Measurements from ENCODE around the gene PAX2. TPM values are rescaled to one million over a fixed set of nuclear protein-coding genes. Genes with fewer than 3 reads are reported as not detected.

Gene PAX2
- polyA plus RNA-seq, 3 donors: not detected

DNA sequence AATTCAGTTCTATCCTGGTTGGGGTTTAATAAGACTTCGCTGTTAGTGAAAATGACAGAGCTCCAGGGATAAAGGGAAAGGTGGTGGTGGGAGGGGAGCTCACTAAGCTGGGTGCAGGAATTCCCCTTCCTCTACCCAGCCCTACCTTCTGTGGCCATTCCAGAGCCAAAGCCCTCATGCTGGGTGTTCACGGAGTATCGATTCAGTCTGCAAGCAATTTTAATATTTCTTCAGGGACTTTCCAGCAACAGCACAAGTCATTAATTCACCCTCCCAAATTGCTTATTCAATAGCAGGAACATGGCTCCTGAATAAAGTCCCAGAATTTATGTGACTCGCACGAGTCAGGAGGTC, 22.0 kb downstream of the PAX2 start:
- 72% methylated on average over 2 of the region's 5 CpGs for WGBS (ENCODE audit: insufficient coverage)
- DNase-seq: no peak
- Mint-ChIP-seq H3K9me3 (peaks cover 0 to 2% (median 0%) of the 10 kb centered on the region in 7 donors), H3K4me1 (no peaks in the 10 kb centered on the region), H3K27me3 (ENCODE audit: low read depth in 3 of 3) (peaks cover 20 to 54% (median 30%) of the 10 kb centered on the region in 3 donors), H3K36me3 (no peaks in the 10 kb centered on the region), H3K27ac (no peak overlapping the region), H3K4me3 (no peak overlapping the region)
- H3K79me2 ChIP-seq (ENCODE audit: insufficient read depth, low read length): no peaks in the 10 kb centered on the region
- no peaks in the 10 kb centered on the region for H3K36me3 ChIP-seq (replicated peaks in 1 of 2; ENCODE audit: control insufficient read depth in 1 of 2, insufficient read depth in 2 of 2, low read length in 2 of 2)
- no peak overlapping the region for H3K4me2 ChIP-seq (replicated peaks; ENCODE audit: extremely low read depth, low read length, poor library complexity, severe bottlenecking)
- intact Hi-C loops (cut with micrococcal nuclease): no loop called here
- TF ChIP-seq, protein P1, sequence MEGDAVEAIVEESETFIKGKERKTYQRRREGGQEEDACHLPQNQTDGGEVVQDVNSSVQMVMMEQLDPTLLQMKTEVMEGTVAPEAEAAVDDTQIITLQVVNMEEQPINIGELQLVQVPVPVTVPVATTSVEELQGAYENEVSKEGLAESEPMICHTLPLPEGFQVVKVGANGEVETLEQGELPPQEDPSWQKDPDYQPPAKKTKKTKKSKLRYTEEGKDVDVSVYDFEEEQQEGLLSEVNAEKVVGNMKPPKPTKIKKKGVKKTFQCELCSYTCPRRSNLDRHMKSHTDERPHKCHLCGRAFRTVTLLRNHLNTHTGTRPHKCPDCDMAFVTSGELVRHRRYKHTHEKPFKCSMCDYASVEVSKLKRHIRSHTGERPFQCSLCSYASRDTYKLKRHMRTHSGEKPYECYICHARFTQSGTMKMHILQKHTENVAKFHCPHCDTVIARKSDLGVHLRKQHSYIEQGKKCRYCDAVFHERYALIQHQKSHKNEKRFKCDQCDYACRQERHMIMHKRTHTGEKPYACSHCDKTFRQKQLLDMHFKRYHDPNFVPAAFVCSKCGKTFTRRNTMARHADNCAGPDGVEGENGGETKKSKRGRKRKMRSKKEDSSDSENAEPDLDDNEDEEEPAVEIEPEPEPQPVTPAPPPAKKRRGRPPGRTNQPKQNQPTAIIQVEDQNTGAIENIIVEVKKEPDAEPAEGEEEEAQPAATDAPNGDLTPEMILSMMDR (IDR thresholded peaks at IDR 0.05): no peak
- H3K4me3 ChIP-seq (replicated peaks in 1 of 3; ENCODE audit: low read depth in 2 of 3, low read length in 3 of 3): no peak overlapping the region
- H3K4me1 ChIP-seq (ENCODE audit: control insufficient read depth in 1 of 2, insufficient read depth in 2 of 2, low read length in 2 of 2): no peaks in the 10 kb centered on the region
- no peak overlapping the region for H3K27ac ChIP-seq (ENCODE audit: low read depth in 1 of 2, low read length in 2 of 2)
- H4K20me1 ChIP-seq (ENCODE audit: insufficient read depth, low read length): no peaks in the 10 kb centered on the region
- no peak overlapping the region for H2AFZ ChIP-seq (ENCODE audit: insufficient read depth, low read depth, low read length, poor library complexity, severe bottlenecking)
- H3K27me3 ChIP-seq (ENCODE audit: control insufficient read depth in 2 of 2, insufficient read depth in 2 of 2, low read length in 2 of 2): peaks cover 20 to 34% of the 10 kb centered on the region in 2 donors
- H3K9me3 ChIP-seq (replicated peaks in 1 of 2; ENCODE audit: control insufficient read depth in 1 of 2, insufficient read depth in 1 of 2, low read length in 2 of 2): no peaks in the 10 kb centered on the region
- no peak overlapping the region for H3K9ac ChIP-seq (ENCODE audit: insufficient read depth, low read length, poor library complexity, severe bottlenecking)

DNA sequence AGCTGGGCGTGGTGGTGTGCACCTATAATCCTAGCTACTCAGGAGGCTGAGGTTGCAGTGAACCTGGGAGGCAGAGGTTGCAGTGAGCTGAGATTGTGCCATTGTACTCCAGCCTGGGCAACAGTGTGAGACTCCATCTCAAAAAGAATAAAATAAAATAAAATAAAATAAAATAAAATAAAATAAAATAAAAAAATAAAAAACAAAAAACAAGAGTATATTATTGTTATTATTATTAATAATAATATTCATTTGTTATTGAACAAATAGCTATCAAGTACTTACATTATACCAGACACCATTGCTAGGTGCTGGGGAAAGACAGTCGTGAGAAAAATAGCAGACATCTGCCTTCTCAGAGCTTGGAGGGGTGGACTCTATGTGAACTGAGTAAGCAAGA, 24.1 kb downstream of the PAX2 start:
- WGBS (ENCODE audit: insufficient coverage): no CpG with 5 or more reads among the region's 2 CpGs
- H3K9me3 ChIP-seq (replicated peaks in 1 of 2; ENCODE audit: control insufficient read depth in 1 of 2, insufficient read depth in 1 of 2, low read length in 2 of 2): no peaks in the 10 kb centered on the region
- H3K4me2 ChIP-seq (replicated peaks; ENCODE audit: extremely low read depth, low read length, poor library complexity, severe bottlenecking): no peak overlapping the region
- H3K27ac ChIP-seq (ENCODE audit: low read depth in 1 of 2, low read length in 2 of 2): no peak overlapping the region
- H2AFZ ChIP-seq (ENCODE audit: insufficient read depth, low read depth, low read length, poor library complexity, severe bottlenecking): no peak overlapping the region
- no peaks in the 10 kb centered on the region for H3K4me1 ChIP-seq (ENCODE audit: control insufficient read depth in 1 of 2, insufficient read depth in 2 of 2, low read length in 2 of 2)
- Mint-ChIP-seq H3K36me3 (no peaks in the 10 kb centered on the region), H3K9me3 (peaks cover 0 to 2% (median 0%) of the 10 kb centered on the region in 7 donors), H3K27me3 (ENCODE audit: low read depth in 3 of 3) (peaks cover 24 to 54% (median 32%) of the 10 kb centered on the region in 3 donors), H3K27ac (no peak overlapping the region), H3K4me1 (no peaks in the 10 kb centered on the region), H3K4me3 (no peak overlapping the region)
- H3K79me2 ChIP-seq (ENCODE audit: insufficient read depth, low read length): no peaks in the 10 kb centered on the region
- H3K9ac ChIP-seq (ENCODE audit: insufficient read depth, low read length, poor library complexity, severe bottlenecking): no peak overlapping the region
- intact Hi-C loops (cut with micrococcal nuclease): no loop called here
- H4K20me1 ChIP-seq (ENCODE audit: insufficient read depth, low read length): no peaks in the 10 kb centered on the region
- peaks cover 16 to 30% of the 10 kb centered on the region in 2 donors for H3K27me3 ChIP-seq (ENCODE audit: control insufficient read depth in 2 of 2, insufficient read depth in 2 of 2, low read length in 2 of 2)
- H3K4me3 ChIP-seq (replicated peaks in 1 of 3; ENCODE audit: low read depth in 2 of 3, low read length in 3 of 3): no peak overlapping the region
- TF ChIP-seq, protein P1 (IDR thresholded peaks at IDR 0.05): no peak
- H3K36me3 ChIP-seq (replicated peaks in 1 of 2; ENCODE audit: control insufficient read depth in 1 of 2, insufficient read depth in 2 of 2, low read length in 2 of 2): no peaks in the 10 kb centered on the region
- DNase-seq: no peak

All from CD14-positive monocyte (primary cell).